K562 (cell line): Measurements from ENCODE around the gene LRRC71. TPM values are rescaled to one million over a fixed set of nuclear protein-coding genes. Genes with fewer than 3 reads are reported as not detected.

Experiments
- CBFA2T2 ChIP-seq: fragments of 450-650 bp; conservative IDR thresholded peaks from 2 replicates; pipeline ENCODE4 v1.6.1; 2017; ENCODE audit warnings: mild to moderate bottlenecking
- DNMT1 ChIP-seq: fragments of 450-650 bp; IDR thresholded peaks from 2 replicates; pipeline ENCODE4 v1.6.1; 2016; ENCODE audit warnings: antibody characterized with exemption, mild to moderate bottlenecking
- FOSL1 ChIP-seq: fragments of 200-800 bp; sonication (Bioruptor generic); conservative IDR thresholded peaks from 2 replicates; pipeline ENCODE4 v1.6.1; 2016; ENCODE audit warnings: missing genetic modification characterization, missing compliant biosample characterization
- GTF2B ChIP-seq: IDR thresholded peaks from 2 replicates; pipeline ENCODE4 v1.6.1; 2011; ENCODE audit not compliant: insufficient read length; ENCODE audit errors: extremely low read depth
- MITF ChIP-seq: IDR thresholded peaks from 2 replicates; pipeline ENCODE4 v1.6.1; 2014; ENCODE audit warnings: antibody characterized with exemption
- MTA3 ChIP-seq: fragments of 450-650 bp; formaldehyde crosslinking; IDR thresholded peaks from 2 replicates; pipeline ENCODE4 v1.6.1; 2017; ENCODE audit warnings: mild to moderate bottlenecking, borderline replicate concordance
- NFXL1 ChIP-seq: fragments of 450-650 bp; formaldehyde crosslinking; IDR thresholded peaks from 2 replicates; pipeline ENCODE4 v1.4.0; 2021; ENCODE audit warnings: mild to moderate bottlenecking
- POLR2A ChIP-seq: fragments of 450-650 bp; conservative IDR thresholded peaks from 2 replicates; pipeline ENCODE4 v1.6.1; 2016
- SMAD3 ChIP-seq: fragments of 450-650 bp; formaldehyde crosslinking; conservative IDR thresholded peaks from 2 replicates; pipeline ENCODE4 v1.4.0; 2020; ENCODE audit warnings: mild to moderate bottlenecking
- TCF7 ChIP-seq: sonication (generic); IDR thresholded peaks from 2 replicates; pipeline ENCODE4 v1.6.1; 2016; ENCODE audit warnings: antibody characterized with exemption, borderline replicate concordance
- ZNF184 ChIP-seq: sonication (generic); formaldehyde crosslinking; IDR thresholded peaks from 2 replicates; pipeline ENCODE4 v1.5.0; 2020; ENCODE audit warnings: missing genetic modification reagents
- ZNF318 ChIP-seq, 2 experiments: fragments of 450-650 bp; IDR thresholded peaks; 2 replicates each; pipeline ENCODE4 v1.6.1; 2016; ENCODE audit warnings: mild to moderate bottlenecking in 2 of 2, borderline replicate concordance in 1 of 2, low read depth in 1 of 2, moderate library complexity in 1 of 2
- ZNF518B ChIP-seq: fragments of 250-450 bp; sonication (Bioruptor Pico); IDR thresholded peaks from 2 replicates; pipeline ENCODE4 v1.5.0; 2021; ENCODE audit warnings: mild to moderate bottlenecking, moderate library complexity
- ZNF583 ChIP-seq: fragments of 250-450 bp; sonication (Bioruptor Pico); IDR thresholded peaks from 2 replicates; pipeline ENCODE4 v1.4.0; 2020
- ZNF76 ChIP-seq: fragments of 250-450 bp; sonication (Bioruptor Pico); IDR thresholded peaks from 2 replicates; pipeline ENCODE4 v1.4.0; 2020; ENCODE audit warnings: mild to moderate bottlenecking, moderate library complexity, borderline replicate concordance
- ZNF79 ChIP-seq: fragments of 250-450 bp; sonication (Bioruptor Pico); IDR thresholded peaks from 2 replicates; pipeline ENCODE4 v1.4.0; 2020; ENCODE audit warnings: low read depth, mild to moderate bottlenecking, moderate library complexity
- polyA plus RNA-seq, 8 experiments: library from polyadenylated mRNA; depleted of rRNA in 4 of 8; stranded (reverse) in 5 of 8; unstranded in 3 of 8; fragments of >200 nt; fragmentation: Nextera tagmentation in 2 of 8; fragmentation: Illumina TruSeq in 1 of 8; extraction: Ambion mirVana in 2 of 8; extraction: Trizol in 1 of 8; gene quantifications; 2 replicates each; pipeline versions ENCODE4 v1.2.1 to v1.2.3, GENCODE V29; 2011 to 2014; ENCODE audit warnings: inconsistent platforms in 1 of 8, missing spikeins in 1 of 8
- total RNA-seq, 7 experiments: library from RNA; depleted of rRNA in 6 of 7; stranded (reverse); fragments of >200 nt in 6 of 7; fragmentation: Illumina TruSeq in 2 of 7; extraction: Trizol in 2 of 7; gene quantifications; 2 replicates each; pipeline versions ENCODE4 v1.2.1 to v1.2.3, GENCODE V29; 2011 to 2021; ENCODE audit warnings: low replicate concordance in 1 of 7

Gene LRRC71
- total and polyA plus RNA-seq, 9 of the 15 experiments (the other 6 are each of a cell fraction or from before 2014, with no cell fraction given): 0.06 to 1.2 (median 0.51) TPM; not detected in 1

GRCh38 chr1:156882543-156882942, 37.9 kb upstream of the LRRC71 start (continued):
- no peak for TF ChIP-seq ZNF318 (IDR thresholded peaks at IDR 0.05; ENCODE audit: borderline replicate concordance in 1 of 2, low read depth in 1 of 2)
- no peak for TF ChIP-seq NFXL1 (CRISPR knock-in tag)
- 0 out of 2 replicates have a peak, but pooled peaks have one; percentile 63 for TF ChIP-seq ZNF76 (CRISPR knock-in tag)
- no peak for TF ChIP-seq POLR2A
- no peak for TF ChIP-seq MTA3
- TF ChIP-seq ZNF184: no peak
- no peak for TF ChIP-seq SMAD3 (CRISPR knock-in tag)
- peak; percentile 76; the same call in 1 of the 2 replicates for TF ChIP-seq ZNF583 (CRISPR knock-in tag)
- TF ChIP-seq MITF: peak; percentile 47; the same call in 1 of the 2 replicates
- TF ChIP-seq ZNF79: no peak
- peak; percentile 20 for TF ChIP-seq CBFA2T2
- no peak for TF ChIP-seq ZNF518B (CRISPR knock-in tag)
- TF ChIP-seq DNMT1: no peak
- no peak for TF ChIP-seq GTF2B
- TF ChIP-seq FOSL1 (tag): peak; percentile 49
- TF ChIP-seq TCF7: no peak
